SK-N-SH treated with all-trans-retinoic acid at 6 μM for 48 hours (cell line): ENCODE results near the gene COL23A1.

Experiments used
- ATAC-seq: fragments of 200-7000 bp; cut with Tn5 transposase; 3 replicates; pipeline ENCODE4 v1.9.1; 2020; ENCODE audit warnings: mild to moderate bottlenecking, moderate library complexity
- ARNTL ChIP-seq: fragments of 450-650 bp; formaldehyde crosslinking; IDR thresholded peaks from 2 replicates; pipeline ENCODE4 v1.5.0; 2020; ENCODE audit warnings: low read depth, mild to moderate bottlenecking, moderate library complexity, borderline replicate concordance
- BACH2 ChIP-seq: fragments of 250-450 bp; sonication (Bioruptor Pico); IDR thresholded peaks from 2 replicates; pipeline ENCODE4 v1.9.0; 2021; ENCODE audit warnings: mild to moderate bottlenecking, borderline replicate concordance
- CSDC2 ChIP-seq: fragments of 250-450 bp; sonication (Bioruptor Pico); IDR thresholded peaks from 2 replicates; pipeline ENCODE4 v1.5.0; 2020; ENCODE audit warnings: mild to moderate bottlenecking, moderate library complexity
- ESRRG ChIP-seq: fragments of 250-450 bp; sonication (Bioruptor Pico); IDR thresholded peaks from 2 replicates; pipeline ENCODE4 v1.6.1; 2021; ENCODE audit warnings: mild to moderate bottlenecking
- GLIS3 ChIP-seq: fragments of 250-450 bp; sonication (Bioruptor Pico); IDR thresholded peaks from 2 replicates; pipeline ENCODE4 v1.5.0; 2020; ENCODE audit warnings: mild to moderate bottlenecking, moderate library complexity
- ISL1 ChIP-seq: fragments of 250-450 bp; sonication (Bioruptor Pico); IDR thresholded peaks from 2 replicates; pipeline ENCODE4 v2.1.2; 2022; ENCODE audit warnings: mild to moderate bottlenecking, moderate library complexity
- OSR1 ChIP-seq: fragments of 250-450 bp; sonication (Bioruptor Pico); IDR thresholded peaks from 2 replicates; pipeline ENCODE4 v1.8.0; 2022; ENCODE audit warnings: moderate library complexity, mild to moderate bottlenecking, inconsistent platforms
- PPARA ChIP-seq: fragments of 250-450 bp; sonication (Bioruptor Pico); IDR thresholded peaks from 2 replicates; pipeline ENCODE4 v1.5.0; 2020; ENCODE audit warnings: mild to moderate bottlenecking, borderline replicate concordance
- RARB ChIP-seq: fragments of 250-450 bp; sonication (Bioruptor Pico); IDR thresholded peaks from 2 replicates; pipeline ENCODE4 v1.8.0; 2021; ENCODE audit warnings: mild to moderate bottlenecking, moderate library complexity
- SNAI2 ChIP-seq: fragments of 250-450 bp; sonication (Bioruptor Pico); IDR thresholded peaks from 2 replicates; pipeline ENCODE4 v1.5.0; 2020; ENCODE audit warnings: mild to moderate bottlenecking, moderate library complexity
- TCF4 ChIP-seq: fragments of 250-450 bp; sonication (Bioruptor Pico); IDR thresholded peaks from 2 replicates; pipeline ENCODE4 v1.8.0; 2021; ENCODE audit warnings: mild to moderate bottlenecking, moderate library complexity, borderline replicate concordance
- TOX ChIP-seq: fragments of 250-450 bp; sonication (Bioruptor Pico); IDR thresholded peaks from 2 replicates; pipeline ENCODE4 v1.8.0; 2021; ENCODE audit warnings: mild to moderate bottlenecking, moderate library complexity, borderline replicate concordance
- ZC3H10 ChIP-seq: fragments of 250-450 bp; sonication (Bioruptor Pico); IDR thresholded peaks from 2 replicates; pipeline ENCODE4 v1.5.1; 2021; ENCODE audit warnings: mild to moderate bottlenecking, moderate library complexity
- ZFP3 ChIP-seq: fragments of 250-450 bp; sonication (Bioruptor Pico); IDR thresholded peaks from 2 replicates; pipeline ENCODE4 v1.5.0; 2020; ENCODE audit warnings: mild to moderate bottlenecking, moderate library complexity
- ZFP30 ChIP-seq: fragments of 450-650 bp; formaldehyde crosslinking; IDR thresholded peaks from 2 replicates; pipeline ENCODE4 v1.5.0; 2022; ENCODE audit warnings: mild to moderate bottlenecking, moderate library complexity
- ZNF565 ChIP-seq: fragments of 450-650 bp; formaldehyde crosslinking; conservative IDR thresholded peaks from 2 replicates; pipeline ENCODE4 v1.5.0; 2020; ENCODE audit warnings: low read depth, mild to moderate bottlenecking, moderate library complexity
- ZNF70 ChIP-seq: fragments of 450-650 bp; formaldehyde crosslinking; IDR thresholded peaks from 2 replicates; pipeline ENCODE4 v1.5.0; 2020; ENCODE audit warnings: mild to moderate bottlenecking, moderate library complexity
- ZNF8 ChIP-seq: fragments of 450-650 bp; formaldehyde crosslinking; IDR thresholded peaks from 2 replicates; pipeline ENCODE4 v1.5.0; 2020; ENCODE audit warnings: mild to moderate bottlenecking, moderate library complexity
- TF ChIP-seq, protein P1 (sequence below): fragments of 250-450 bp; sonication (Bioruptor Pico); IDR thresholded peaks from 2 replicates; pipeline ENCODE4 v1.5.1; 2020; ENCODE audit warnings: low read depth, mild to moderate bottlenecking, moderate library complexity
- TF ChIP-seq, protein P2 (sequence below): fragments of 250-450 bp; sonication (Bioruptor Pico); IDR thresholded peaks from 2 replicates; pipeline ENCODE4 v1.5.1; 2021; ENCODE audit warnings: mild to moderate bottlenecking, moderate library complexity
- TF ChIP-seq, protein P3 (sequence below): fragments of 250-450 bp; sonication (Bioruptor Pico); IDR thresholded peaks from 2 replicates; pipeline ENCODE4 v1.8.0; 2021; ENCODE audit warnings: low read depth, mild to moderate bottlenecking, moderate library complexity, borderline replicate concordance
- TF ChIP-seq, protein P4 (sequence below): fragments of 250-450 bp; sonication (Bioruptor Pico); IDR thresholded peaks from 2 replicates; pipeline ENCODE4 v1.8.0; 2020; ENCODE audit warnings: mild to moderate bottlenecking, moderate library complexity, borderline replicate concordance
- TF ChIP-seq, protein P5 (sequence below): fragments of 250-450 bp; sonication (Bioruptor Pico); IDR thresholded peaks from 2 replicates; pipeline ENCODE4 v1.5.0; 2020; ENCODE audit warnings: mild to moderate bottlenecking, moderate library complexity

The COL23A1 gene

DNA sequence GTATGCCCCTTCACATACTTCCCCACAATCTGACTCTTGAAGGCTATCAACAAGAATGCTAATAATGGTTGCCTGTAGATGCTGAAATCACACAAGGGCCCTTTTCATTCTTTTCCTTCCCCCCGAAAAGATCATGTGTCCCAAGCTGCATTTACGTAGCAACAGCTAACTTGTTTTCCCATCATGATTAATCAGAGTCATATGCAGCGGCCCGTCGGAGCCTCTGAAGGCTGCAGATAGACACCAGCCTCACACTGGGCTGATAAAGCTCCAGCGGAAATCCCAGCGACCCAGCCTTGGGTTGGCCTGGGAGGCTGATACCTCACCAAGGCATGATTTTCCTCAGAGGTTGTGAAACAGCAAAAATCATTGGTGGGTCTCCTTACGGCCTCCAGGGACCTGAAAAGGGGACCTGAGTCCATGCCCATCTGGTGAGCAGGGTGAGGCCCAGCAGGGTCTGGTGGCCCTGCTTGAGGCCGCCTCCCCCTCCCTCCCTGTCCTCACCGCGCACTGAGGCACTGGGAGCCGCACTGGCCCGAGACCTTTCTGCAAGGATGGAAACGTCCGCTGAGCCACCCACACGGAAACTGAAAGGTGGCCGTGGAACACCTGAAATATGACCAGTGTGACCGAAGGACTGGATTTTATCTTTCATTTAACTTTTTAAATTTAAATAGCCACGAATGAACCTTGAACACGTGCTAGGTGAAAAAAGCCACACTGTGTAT lies 243.4 kb downstream of the COL23A1 start:
- TF ChIP-seq BACH2 (CRISPR knock-in tag) = no peak
- TF ChIP-seq GLIS3 (CRISPR knock-in tag) = no peak
- TF ChIP-seq, protein P1, sequence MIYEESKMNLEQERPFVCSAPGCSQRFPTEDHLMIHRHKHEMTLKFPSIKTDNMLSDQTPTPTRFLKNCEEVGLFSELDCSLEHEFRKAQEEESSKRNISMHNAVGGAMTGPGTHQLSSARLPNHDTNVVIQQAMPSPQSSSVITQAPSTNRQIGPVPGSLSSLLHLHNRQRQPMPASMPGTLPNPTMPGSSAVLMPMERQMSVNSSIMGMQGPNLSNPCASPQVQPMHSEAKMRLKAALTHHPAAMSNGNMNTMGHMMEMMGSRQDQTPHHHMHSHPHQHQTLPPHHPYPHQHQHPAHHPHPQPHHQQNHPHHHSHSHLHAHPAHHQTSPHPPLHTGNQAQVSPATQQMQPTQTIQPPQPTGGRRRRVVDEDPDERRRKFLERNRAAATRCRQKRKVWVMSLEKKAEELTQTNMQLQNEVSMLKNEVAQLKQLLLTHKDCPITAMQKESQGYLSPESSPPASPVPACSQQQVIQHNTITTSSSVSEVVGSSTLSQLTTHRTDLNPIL (CRISPR knock-in tag) = no peak
- no peak for TF ChIP-seq TOX
- no peak for TF ChIP-seq ARNTL
- TF ChIP-seq, protein P2, sequence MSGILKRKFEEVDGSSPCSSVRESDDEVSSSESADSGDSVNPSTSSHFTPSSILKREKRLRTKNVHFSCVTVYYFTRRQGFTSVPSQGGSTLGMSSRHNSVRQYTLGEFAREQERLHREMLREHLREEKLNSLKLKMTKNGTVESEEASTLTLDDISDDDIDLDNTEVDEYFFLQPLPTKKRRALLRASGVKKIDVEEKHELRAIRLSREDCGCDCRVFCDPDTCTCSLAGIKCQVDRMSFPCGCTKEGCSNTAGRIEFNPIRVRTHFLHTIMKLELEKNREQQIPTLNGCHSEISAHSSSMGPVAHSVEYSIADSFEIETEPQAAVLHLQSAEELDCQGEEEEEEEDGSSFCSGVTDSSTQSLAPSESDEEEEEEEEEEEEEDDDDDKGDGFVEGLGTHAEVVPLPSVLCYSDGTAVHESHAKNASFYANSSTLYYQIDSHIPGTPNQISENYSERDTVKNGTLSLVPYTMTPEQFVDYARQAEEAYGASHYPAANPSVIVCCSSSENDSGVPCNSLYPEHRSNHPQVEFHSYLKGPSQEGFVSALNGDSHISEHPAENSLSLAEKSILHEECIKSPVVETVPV = no peak
- TF ChIP-seq PPARA (CRISPR knock-in tag) = no peak
- no peak for TF ChIP-seq ZNF70
- TF ChIP-seq, protein P3, sequence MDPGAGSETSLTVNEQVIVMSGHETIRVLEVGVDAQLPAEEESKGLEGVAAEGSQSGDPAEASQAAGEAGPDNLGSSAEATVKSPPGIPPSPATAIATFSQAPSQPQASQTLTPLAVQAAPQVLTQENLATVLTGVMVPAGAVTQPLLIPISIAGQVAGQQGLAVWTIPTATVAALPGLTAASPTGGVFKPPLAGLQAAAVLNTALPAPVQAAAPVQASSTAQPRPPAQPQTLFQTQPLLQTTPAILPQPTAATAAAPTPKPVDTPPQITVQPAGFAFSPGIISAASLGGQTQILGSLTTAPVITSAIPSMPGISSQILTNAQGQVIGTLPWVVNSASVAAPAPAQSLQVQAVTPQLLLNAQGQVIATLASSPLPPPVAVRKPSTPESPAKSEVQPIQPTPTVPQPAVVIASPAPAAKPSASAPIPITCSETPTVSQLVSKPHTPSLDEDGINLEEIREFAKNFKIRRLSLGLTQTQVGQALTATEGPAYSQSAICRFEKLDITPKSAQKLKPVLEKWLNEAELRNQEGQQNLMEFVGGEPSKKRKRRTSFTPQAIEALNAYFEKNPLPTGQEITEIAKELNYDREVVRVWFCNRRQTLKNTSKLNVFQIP (CRISPR knock-in tag) = no peak
- no peak for TF ChIP-seq OSR1 (CRISPR knock-in tag)
- no peak for TF ChIP-seq RARB (CRISPR knock-in tag)
- no peak for TF ChIP-seq ZC3H10 (CRISPR knock-in tag)
- no peak for TF ChIP-seq ZNF565 (CRISPR knock-in tag)
- no peak for TF ChIP-seq ESRRG (CRISPR knock-in tag)
- TF ChIP-seq ZFP3 (CRISPR knock-in tag) = no peak
- ATAC-seq = no peak

DNA sequence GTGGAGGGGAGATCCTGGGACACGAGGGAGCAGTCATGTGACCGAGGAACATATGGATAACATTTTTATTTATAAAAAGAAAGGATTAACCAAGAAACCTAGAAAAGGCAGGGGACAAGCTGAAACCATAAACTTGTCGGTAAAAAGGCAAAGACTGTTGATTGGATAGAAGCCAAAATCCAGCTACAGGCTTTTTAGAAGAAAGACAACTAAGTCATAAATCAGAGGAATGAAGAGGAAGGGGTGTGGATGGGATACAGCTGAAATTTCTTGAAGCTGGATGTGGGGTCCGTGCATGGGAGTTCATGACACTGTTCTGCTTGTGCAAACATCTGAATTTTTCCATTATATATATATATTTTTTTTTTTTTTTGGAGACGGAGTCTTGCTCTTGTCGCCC lies 246.9 kb downstream of the COL23A1 start:
- no peak for ATAC-seq
- no peak for TF ChIP-seq RARB (CRISPR knock-in tag)
- TF ChIP-seq ISL1 (CRISPR knock-in tag) = no peak
- TF ChIP-seq, protein P2 = no peak
- TF ChIP-seq, protein P4, sequence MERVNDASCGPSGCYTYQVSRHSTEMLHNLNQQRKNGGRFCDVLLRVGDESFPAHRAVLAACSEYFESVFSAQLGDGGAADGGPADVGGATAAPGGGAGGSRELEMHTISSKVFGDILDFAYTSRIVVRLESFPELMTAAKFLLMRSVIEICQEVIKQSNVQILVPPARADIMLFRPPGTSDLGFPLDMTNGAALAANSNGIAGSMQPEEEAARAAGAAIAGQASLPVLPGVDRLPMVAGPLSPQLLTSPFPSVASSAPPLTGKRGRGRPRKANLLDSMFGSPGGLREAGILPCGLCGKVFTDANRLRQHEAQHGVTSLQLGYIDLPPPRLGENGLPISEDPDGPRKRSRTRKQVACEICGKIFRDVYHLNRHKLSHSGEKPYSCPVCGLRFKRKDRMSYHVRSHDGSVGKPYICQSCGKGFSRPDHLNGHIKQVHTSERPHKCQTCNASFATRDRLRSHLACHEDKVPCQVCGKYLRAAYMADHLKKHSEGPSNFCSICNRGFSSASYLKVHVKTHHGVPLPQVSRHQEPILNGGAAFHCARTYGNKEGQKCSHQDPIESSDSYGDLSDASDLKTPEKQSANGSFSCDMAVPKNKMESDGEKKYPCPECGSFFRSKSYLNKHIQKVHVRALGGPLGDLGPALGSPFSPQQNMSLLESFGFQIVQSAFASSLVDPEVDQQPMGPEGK (CRISPR knock-in tag) = no peak
- no peak for TF ChIP-seq ZC3H10 (CRISPR knock-in tag)
- TF ChIP-seq ZNF70 = no peak
- no peak for TF ChIP-seq TCF4 (CRISPR knock-in tag)
- no peak for TF ChIP-seq ZNF8
- TF ChIP-seq SNAI2 (CRISPR knock-in tag) = no peak
- TF ChIP-seq CSDC2 (CRISPR knock-in tag) = no peak
- TF ChIP-seq TOX = no peak

DNA sequence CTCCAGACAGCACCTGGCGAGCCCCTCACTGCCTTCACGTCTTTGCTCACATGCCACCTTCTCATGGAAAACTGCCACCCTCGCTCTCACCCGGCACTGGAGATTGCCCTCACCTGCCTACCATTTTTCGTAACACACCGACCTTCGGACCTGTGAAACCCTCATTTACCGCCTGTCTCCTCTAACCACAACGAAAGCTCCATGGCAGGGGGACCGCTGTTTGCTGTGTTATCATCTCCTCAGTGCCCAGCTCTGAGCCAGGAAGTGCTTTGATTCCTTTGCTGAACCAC lies 248.4 kb downstream of the COL23A1 start:
- no peak for TF ChIP-seq PPARA (CRISPR knock-in tag)
- TF ChIP-seq RARB (CRISPR knock-in tag) = no peak
- TF ChIP-seq ZNF565 (CRISPR knock-in tag) = no peak
- TF ChIP-seq ZFP30 (CRISPR knock-in tag) = no peak
- TF ChIP-seq GLIS3 (CRISPR knock-in tag) = no peak
- no peak for TF ChIP-seq OSR1 (CRISPR knock-in tag)
- TF ChIP-seq ZNF70 = no peak
- TF ChIP-seq, protein P3 (CRISPR knock-in tag) = no peak
- no peak for TF ChIP-seq SNAI2 (CRISPR knock-in tag)
- TF ChIP-seq, protein P5, sequence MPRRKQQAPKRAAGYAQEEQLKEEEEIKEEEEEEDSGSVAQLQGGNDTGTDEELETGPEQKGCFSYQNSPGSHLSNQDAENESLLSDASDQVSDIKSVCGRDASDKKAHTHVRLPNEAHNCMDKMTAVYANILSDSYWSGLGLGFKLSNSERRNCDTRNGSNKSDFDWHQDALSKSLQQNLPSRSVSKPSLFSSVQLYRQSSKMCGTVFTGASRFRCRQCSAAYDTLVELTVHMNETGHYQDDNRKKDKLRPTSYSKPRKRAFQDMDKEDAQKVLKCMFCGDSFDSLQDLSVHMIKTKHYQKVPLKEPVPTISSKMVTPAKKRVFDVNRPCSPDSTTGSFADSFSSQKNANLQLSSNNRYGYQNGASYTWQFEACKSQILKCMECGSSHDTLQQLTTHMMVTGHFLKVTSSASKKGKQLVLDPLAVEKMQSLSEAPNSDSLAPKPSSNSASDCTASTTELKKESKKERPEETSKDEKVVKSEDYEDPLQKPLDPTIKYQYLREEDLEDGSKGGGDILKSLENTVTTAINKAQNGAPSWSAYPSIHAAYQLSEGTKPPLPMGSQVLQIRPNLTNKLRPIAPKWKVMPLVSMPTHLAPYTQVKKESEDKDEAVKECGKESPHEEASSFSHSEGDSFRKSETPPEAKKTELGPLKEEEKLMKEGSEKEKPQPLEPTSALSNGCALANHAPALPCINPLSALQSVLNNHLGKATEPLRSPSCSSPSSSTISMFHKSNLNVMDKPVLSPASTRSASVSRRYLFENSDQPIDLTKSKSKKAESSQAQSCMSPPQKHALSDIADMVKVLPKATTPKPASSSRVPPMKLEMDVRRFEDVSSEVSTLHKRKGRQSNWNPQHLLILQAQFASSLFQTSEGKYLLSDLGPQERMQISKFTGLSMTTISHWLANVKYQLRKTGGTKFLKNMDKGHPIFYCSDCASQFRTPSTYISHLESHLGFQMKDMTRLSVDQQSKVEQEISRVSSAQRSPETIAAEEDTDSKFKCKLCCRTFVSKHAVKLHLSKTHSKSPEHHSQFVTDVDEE (CRISPR knock-in tag) = no peak
- TF ChIP-seq ARNTL = no peak
- TF ChIP-seq, protein P2 = no peak
- no peak for TF ChIP-seq BACH2 (CRISPR knock-in tag)
- no peak for TF ChIP-seq CSDC2 (CRISPR knock-in tag)
- TF ChIP-seq ZFP3 (CRISPR knock-in tag) = no peak
- ATAC-seq = no peak
